HG03571 (cell line): Measurements from ENCODE around the gene ST14.
"Not testable (repeated sequence)": the region's sequence is repeated elsewhere in the genome, so short reads cannot be mapped to it uniquely, and the experiment has no call there.

Source experiments
- ATAC-seq: cut with Tn5 transposase; IDR thresholded peaks from one replicate; pipeline ENCODE4 v1.9.1; 2021; ENCODE audit not compliant: unreplicated experiment

ST14 gene

GRCh38 chr11:130163346-130164220 lies 4.0 kb downstream of the ST14 start:
- no peak for ATAC-seq

GRCh38 chr11:130164221-130164570 lies 4.6 kb downstream of the ST14 start:
- ATAC-seq: no peak

DNA sequence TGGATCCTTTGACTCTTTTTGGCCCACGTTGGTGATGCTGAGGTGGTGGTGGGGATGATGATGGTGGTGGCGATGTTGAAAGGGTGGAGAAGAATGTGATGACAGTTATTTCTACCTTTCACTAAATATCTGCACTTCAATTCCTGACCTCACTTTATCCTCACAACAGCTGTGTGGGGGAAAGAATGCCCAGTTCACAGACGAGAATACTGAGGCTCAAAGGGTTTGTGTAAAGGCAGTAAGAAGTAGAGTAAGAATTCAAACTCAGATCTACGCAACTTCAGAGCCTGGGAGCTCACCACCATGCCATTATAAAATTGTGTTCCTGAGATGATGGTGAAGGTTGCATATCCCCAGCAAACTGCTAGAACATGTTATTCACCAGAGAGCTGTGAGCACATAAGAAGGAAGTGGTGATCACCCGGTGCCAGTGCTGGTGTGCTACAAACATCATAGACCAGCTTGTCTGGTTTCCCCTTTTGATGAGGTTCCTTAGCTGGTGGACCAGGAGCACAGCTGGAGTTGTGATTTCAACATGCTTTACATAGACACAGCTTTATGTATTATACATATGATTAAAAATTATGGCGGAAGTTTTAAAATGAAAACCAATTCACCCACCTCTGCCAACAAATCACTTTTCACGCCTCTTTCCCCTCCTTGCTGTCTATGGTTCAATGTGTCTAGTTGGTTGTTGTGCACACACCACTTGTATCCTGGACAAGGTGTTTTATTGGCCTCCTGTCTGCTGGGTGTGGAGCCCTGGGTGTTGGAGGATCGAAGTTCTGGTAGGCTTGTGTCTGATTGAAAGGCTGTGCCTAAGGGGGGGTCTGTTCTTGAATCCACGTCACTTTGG lies 6.2 kb downstream of the ST14 start:
- ATAC-seq: no peak

DNA sequence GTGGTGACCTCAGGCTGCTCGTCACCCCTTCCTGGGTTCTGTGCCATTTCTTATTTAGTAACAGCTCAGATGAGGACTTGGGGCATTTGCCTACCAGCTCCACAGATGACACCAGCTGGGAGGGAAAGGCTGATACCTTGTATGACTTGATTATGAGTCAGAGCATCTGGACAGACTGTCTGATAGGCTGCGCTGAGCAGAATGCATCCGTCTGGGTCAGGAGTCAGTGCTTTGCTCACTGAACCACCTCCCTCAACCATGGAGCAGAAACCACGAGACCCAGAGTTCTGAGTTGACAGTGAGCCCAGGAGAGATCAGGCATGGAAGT lies 6.8 kb downstream of the ST14 start:
- no peak for ATAC-seq

DNA sequence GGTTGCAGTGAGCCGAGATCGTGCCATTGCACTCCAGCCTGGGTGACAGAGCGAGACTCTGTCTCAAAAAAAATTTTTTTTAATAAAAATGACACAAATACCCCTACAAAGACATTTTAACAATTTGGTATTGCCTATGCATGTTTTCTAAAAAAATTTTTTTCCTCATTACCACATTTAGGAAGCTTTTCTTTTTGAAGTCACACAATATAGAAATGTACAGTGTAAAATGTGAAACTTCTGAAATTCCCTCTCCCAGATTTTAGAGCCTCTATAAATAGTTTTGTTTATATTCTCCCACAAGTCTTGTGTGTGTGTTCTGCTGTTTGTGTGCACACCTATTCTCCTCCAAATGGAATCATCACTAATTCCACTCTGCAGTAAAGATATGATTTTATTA lies 7.6 kb downstream of the ST14 start:
- no peak for ATAC-seq

DNA sequence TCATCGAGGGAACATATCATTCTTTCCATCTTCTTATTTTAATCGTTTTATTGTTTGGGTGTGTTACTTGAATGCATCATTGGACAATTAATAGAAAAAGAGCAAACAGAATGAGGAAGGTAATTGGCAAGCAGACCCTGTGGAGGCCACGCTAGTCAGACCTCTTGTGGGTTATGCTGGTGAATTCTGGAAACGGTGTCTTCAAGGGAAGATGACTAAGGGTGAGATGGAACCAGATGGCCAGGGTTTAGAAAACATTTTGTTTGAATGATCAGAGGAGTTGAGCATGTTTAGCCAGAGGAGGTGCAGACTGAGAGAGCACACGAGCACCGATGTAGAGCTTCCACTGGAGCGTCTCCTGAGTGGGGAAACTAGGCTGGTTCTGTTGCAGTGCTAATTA lies 8.5 kb downstream of the ST14 start:
- no peak for ATAC-seq

GRCh38 chr11:130170345-130170744 lies 10.8 kb downstream of the ST14 start:
- no peak for ATAC-seq

GRCh38 chr11:130171534-130171933 lies 12.0 kb downstream of the ST14 start:
- ATAC-seq: no peak

DNA sequence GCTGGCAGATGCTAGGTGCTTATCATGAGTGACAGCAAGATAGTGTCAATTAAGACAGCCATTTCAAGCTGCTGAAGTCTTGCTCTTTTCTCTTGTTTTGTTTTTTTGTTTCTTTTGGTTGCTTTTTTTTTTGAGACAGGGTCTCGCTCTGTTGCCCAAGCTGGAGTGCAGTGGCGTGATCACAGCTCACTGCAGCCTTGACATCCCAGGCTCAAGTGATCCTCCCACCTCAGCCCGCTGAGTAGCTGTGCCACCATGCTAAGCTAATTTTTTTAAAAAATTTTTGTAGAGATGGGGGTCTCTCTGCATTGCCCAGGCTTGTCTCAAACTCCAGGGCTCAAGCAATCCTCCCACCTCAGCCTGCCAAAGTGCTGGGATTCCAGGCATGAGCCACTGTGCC lies 12.4 kb downstream of the ST14 start:
- not testable (repeated sequence) for ATAC-seq

DNA sequence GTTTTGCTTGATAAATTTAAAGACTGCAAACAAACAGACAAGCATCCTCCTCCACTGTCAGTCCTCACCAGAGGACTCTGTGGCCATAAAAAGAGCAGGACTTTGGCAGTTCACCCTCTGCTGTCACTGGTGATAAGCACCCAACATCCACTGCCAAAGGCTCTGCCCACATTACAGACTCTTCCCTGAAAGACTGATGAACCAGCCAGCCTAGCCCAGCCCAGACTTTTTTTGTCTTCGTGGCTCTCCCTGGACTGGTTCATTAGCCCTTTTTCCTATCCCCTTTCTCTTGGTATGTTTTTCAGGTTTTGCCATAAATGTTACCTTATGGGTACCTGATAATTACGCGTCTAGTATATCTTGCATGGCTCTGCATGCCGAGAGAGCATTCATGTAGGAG lies 15.1 kb downstream of the ST14 start:
- no peak for ATAC-seq

DNA sequence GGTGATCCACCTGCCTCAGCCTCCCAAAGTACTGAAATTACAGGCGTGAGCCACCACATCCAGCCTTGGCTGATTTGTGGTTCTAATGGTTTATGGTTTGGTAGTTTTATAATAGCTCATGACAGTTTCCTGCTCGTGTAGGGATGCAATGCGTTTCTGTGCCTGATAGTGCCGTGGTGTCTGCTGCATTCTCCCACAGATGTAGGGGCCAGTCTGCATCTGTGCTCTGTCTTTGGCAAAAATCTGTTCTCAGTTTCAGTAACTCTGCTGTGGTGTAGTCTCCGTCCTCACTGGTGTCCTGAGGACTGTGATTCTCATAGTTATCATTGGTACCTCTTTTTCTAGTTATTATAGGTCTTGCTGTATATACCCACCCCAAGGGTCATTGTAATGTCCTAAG lies 16.3 kb downstream of the ST14 start:
- no peak for ATAC-seq

- no peak for ATAC-seq
Measured at GRCh38 chr11:130177782-130178181, 18.2 kb downstream of the ST14 start.

DNA sequence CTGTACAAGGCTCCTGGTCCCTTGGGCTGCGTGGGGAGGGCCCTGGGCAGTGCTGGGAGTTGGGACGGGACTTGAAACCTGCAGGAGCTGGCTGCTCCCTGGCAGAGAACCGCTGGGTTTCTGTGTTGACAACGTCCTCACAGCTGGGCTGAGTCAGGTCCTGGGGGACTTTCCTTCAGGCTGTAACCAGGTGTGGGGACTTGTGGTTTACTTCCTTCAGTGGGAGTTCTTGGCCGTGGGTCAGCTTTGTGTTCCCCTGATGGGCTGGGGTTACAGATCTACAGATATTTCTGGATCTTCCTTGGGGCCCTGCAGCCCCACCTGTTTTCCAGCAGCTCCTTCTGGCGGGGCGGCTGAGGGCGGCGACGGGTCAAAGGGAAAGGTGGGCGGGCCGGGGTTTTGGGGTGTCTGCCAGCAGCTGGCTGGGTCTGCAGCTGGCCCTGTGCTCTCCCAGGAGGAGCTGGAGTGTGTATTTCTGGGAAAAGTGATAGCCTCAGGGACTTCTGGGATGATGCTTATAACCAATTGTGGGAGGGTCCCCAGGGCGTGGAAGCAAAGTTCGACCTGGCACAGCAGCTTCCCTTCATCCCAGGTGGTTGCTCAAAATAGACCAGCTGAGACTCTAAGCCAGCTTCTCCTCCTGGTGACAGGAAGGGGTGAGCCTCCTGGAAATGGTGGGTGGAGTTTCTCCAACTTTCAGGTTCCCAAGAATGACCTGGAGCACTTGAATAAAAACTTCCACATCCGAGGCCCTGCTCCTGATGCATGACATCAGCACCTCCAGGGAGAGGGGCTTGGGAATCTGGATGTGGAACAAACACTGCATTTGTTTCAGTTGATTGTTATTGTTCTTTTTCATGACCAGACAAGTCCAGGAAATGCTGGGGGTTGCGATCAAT lies 19.1 kb downstream of the ST14 start:
- no peak for ATAC-seq

DNA sequence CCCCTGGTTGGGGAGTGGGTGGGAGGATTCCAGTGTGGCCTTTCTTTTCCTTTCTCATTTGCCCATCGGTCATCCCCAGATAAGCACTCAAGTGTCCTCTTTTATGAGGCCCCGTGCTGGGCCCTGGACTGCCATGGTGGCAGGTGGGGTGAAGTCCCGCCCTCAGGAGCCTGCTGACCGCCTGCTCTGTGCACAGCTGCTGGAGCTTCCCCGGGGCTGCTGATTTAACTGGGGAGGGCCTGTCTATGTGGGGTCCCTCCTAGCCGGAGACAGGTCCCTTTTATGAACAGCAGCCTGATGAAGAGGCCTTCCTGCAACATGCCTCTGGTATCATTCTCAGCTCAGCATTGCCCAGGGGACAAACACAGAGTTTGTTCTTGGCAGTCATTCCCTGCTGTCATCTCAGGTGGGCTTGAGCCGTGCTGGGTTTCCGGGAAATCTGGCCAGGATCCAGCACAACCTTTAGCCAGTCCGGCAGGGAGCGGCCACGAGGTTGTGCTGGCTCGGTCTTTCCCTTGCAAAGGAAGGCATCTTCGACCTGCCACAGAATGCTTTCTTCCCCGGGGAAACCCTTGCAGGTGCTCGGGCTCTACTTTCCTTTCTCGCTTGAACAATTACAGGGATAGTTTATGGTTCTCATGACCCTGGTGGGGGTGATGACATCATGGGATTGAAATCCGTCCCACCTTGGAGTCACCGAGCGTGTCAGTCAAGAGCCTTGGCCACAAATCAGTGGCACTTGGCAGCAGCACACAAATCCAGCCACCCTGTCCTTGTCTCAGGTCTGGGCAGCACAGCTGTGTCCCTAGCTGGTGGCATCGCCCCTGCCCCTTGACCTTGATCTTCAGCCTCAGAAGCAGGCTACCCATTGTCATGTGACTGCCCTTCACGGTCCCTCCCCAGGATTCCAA lies 20.1 kb downstream of the ST14 start:
- no peak for ATAC-seq

DNA sequence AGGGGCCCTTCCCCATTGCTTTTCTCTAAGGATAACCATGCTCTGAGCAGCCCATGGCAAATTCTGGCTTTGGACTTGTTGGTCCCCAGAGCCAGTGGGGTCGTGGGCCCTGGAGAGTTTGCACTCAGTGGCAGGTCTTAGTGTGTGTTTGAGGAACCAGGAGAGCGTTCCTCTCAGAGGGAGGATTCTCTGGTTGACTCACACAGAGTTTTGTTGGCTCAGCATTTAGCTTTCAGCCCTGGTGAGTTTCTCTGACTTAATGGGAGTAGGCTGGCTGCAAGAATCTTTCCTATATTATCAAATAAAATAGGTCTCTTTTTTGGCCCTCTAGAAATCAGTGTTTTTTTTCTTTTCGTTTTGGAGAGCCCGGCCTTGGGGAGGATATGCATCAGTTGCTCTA lies 20.9 kb downstream of the ST14 start:
- ATAC-seq: no peak

DNA sequence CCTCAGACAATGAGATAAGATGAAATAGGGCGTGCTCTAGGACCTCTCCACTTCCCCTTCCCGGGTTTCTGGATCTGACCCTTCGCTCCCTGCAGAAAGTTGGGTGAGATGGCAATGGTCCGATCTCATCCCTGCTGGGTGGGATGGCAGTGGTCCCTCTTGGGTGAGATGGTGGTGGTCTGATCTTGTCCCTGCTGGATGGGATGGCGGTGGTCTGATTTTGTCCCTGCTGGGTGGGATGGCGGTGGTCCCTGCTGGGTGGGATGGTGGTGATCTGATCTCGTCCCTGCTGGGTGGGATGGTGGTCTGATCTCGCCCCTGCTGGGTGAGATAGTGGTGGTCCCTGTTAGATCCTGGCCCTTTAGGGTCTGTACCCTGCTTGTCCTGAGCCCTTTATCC lies 21.3 kb downstream of the ST14 start:
- ATAC-seq: no peak

GRCh38 chr11:130181295-130182272 lies 22.0 kb downstream of the ST14 start:
- ATAC-seq: no peak

- ATAC-seq: no peak
Measured at GRCh38 chr11:130183878-130184610, 24.5 kb downstream of the ST14 start.
